Activated CD4-positive, alpha-beta T cell treated with anti-CD3 and anti-CD28 coated beads, Interleukin-2, amount 50 U/mL, for 1 hour (primary cell): Measurements from ENCODE around the gene GAGE10.
"Not testable (repeated sequence)": the region's sequence is repeated elsewhere in the genome, so short reads cannot be mapped to it uniquely, and the experiment has no call there.

Experiments used
- DNase-seq: peaks from one replicate; pipeline ENCODE4 v3.0.0-alpha.2; 2020

Gene GAGE10

DNA sequence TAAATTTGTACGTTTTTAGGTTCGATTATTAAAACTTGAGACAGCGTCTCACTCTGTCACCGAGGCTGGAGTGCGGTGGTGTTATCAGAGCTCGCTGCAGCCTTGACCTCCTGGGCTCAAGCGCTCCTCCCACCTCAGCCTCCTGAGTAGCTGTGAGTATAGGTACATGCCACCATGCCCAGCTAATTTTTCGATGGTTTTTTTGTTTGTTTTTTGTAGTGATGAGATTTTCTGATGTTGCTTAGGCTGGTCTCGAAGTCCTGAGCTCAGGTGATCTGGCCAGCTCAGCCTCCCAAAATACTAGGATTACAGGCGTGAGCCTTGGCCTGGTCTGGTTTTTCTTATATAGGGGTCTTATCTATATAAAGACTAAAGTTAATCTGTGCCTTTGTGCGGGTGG lies 27.0 kb downstream of the GAGE10 start:
- DNase-seq, result not testable (repeated sequence)

GRCh38 chrX:49331282-49331681 lies 27.8 kb downstream of the GAGE10 start, which contains the start of gene GAGE13:
TSS of gene GAGE13 (plus strand) at chrX:49331582. CDS start at chrX:49332738, 1,156 bp downstream.
- not testable (repeated sequence) for DNase-seq

- not testable (repeated sequence) for DNase-seq
Observed at GRCh38 chrX:49331841-49332240, 28.4 kb downstream of the GAGE10 start.

GRCh38 chrX:49341449-49341848 lies 38.0 kb downstream of the GAGE10 start:
- not testable (repeated sequence) for DNase-seq

DNA sequence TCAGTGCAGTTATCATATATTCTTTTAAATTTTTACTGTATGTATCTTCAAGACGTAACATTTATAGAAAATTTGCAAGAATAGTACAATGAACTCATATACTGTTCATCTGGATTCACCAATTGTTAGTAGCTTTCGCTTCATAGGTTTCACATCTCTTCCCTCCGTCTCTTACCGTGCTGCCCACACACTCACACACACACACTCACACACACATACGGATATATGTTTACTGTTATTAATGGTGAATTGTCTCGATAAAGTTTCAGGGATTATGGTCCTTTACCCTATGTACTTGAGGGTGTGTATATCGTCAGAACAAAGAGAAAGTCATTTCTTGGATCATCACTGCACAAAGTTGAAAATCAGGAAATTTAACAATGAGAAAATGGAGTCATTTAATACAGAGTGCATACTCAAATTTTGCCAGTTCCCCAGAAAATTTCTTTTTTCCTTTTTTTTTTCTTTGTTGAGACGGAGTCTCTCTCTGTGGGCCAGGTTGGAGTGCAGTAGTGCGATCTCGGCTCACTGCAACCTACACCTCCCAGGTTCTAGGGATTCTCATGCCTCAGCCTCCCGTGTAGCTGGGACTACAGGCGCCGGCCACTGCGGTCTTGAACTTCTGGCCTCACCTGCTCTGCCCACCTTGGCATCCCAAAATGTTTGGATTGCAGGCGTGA lies 41.2 kb downstream of the GAGE10 start:
- DNase-seq, result not testable (repeated sequence)

DNA sequence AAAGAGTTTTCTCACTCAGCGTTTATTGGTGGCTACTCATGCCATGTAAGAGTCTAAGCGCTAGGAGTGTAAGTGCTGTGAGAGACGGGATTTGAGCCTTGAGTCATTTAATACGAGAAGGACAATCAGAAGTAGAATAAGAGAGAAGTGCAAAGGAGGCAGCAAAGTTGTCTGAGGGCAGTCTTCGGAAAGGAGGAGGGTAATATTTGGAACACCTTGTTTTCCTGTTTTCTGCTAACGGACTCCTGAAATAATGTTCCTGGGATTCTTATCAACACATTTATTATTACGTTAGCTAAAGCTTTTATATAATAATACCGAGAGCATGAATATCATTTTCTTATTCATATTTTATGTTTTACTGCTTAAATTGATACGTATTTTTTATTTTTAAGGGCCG lies 42.0 kb downstream of the GAGE10 start:
- not testable (repeated sequence) for DNase-seq

- DNase-seq, result not testable (repeated sequence)
Observed at GRCh38 chrX:49346150-49346549, 42.7 kb downstream of the GAGE10 start.
